Measurements from ENCODE around the gene DDX54. TPM values are rescaled to one million over a fixed set of nuclear protein-coding genes. Genes with fewer than 3 reads are reported as not detected.
"Not testable (repeated sequence)": the region's sequence is repeated elsewhere in the genome, so short reads cannot be mapped to it uniquely, and the experiment has no call there.

DDX54 gene
- total RNA-seq, 1 donor from 2014 or later = 121 TPM

DNA sequence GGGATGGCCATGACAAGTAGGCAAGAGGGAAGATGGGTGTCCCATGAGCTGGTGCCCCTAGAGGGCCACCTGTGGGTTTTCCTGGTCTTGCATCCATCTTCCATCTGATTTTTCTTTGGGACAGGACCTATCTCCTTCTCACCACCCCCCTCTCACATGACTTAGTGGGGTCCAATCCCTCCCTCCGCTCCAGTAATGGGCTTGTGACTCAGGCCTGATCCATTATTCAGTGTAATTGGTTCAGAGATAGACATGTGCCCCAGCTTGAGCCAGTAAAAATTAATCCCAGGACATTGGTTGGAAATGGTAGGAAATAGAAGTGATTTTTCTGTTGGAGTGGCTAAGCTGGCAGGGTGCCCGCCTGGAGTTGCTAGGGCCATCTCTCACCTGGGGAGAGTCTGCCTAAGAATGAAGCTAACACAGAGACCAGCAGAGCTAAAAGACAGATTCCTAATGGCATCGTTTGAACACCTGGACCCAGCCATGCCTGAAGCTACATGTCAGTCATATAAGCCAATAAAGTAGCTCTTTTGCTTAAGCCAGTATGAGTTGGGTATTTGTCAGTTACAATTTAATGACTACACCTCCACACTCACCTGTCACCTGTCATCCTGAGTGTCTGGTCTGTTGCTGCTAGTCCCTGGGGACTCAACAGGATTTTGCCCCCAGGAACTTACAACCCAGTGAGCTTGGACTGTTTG lies 64.5 kb downstream of the DDX54 start:
- H3K27ac Mint-ChIP-seq = no peak overlapping the region
- no peak overlapping the region for H3K4me3 Mint-ChIP-seq
- intact Hi-C loops (cut with micrococcal nuclease) = no loop called here
- H3K36me3 Mint-ChIP-seq (ENCODE audit: low read depth) = no peaks in the 10 kb centered on the region
- H3K27me3 Mint-ChIP-seq (ENCODE audit: insufficient read depth) = peaks cover 8% of the 10 kb centered on the region
- no peak for DNase-seq (ENCODE audit: low spot score)
- H3K4me1 Mint-ChIP-seq (ENCODE audit: low read depth) = no peaks in the 10 kb centered on the region
- H3K9me3 Mint-ChIP-seq = peaks cover 9% of the 10 kb centered on the region

DNA sequence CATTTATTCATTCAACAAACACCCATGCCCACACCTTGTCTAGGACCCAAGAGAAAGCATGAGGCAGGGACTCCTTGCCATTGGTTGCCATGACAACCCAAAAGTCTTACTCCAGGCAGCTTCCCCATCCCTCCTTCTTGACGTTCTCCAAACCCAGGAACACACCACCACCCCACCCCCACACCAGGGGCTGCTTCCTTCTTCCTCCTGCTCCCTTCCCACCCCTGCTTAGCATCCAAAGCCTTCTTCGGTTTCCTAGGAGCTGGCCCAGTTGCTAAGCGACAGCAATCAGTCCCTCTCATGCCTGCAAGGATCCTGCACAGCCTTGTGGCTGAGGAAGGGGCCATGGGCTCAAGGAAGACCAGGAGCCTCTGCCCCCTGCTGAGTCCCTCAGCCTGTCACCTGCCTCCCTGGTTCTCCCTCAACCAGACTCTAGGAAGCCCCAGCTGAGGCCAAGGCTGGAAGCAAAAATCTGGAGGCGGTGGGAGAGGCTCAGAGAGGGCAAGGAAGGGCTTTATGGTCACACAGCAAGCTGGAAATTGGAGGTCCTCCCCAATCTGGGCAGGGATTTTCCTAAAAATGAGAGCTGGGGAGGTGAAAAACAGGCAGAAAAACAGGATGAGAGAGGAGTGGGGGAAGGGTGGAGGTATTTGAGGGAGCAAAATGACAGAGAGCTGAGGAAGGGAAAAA lies 65.2 kb downstream of the DDX54 start:
- Mint-ChIP-seq H3K27me3 (ENCODE audit: insufficient read depth) (peaks cover 8% of the 10 kb centered on the region), H3K27ac (no peak overlapping the region)

DNA sequence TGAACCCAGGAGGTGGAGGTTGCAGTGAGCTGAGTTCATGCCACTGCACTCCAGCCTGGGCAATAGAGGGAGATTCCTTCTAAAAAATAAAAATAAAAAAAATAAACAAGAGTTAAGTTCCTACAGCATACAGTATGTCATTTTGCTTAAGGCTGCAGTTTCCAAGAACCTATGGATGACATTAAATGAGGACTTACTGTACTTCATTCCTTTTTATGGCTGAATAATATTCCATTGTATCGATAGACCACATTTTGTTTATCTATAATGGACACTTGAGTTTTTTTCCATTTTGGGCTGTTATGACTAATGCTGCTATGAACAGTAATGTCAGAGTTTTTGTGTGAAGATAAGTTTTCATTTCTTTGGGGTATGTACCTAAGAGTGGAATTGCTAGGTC lies 67.1 kb downstream of the DDX54 start:
- Mint-ChIP-seq H3K36me3 (ENCODE audit: low read depth) (no peaks in the 10 kb centered on the region), H3K27ac (no peak overlapping the region), H3K4me1 (ENCODE audit: low read depth) (no peaks in the 10 kb centered on the region), H3K27me3 (ENCODE audit: insufficient read depth) (peaks cover 5% of the 10 kb centered on the region), H3K4me3 (no peak overlapping the region), H3K9me3 (peaks cover 5% of the 10 kb centered on the region)
- intact Hi-C loops (cut with micrococcal nuclease) = no loop called here
- DNase-seq (ENCODE audit: low spot score) = no peak

More for the DNA sequence above, 65.2 kb downstream of the DDX54 start:
- intact Hi-C loops (cut with micrococcal nuclease) = no loop called here
- Mint-ChIP-seq H3K4me1 (ENCODE audit: low read depth) (no peaks in the 10 kb centered on the region), H3K4me3 (no peak overlapping the region), H3K36me3 (ENCODE audit: low read depth) (no peaks in the 10 kb centered on the region), H3K9me3 (peaks cover 9% of the 10 kb centered on the region)
- no peak for DNase-seq (ENCODE audit: low spot score)

DNA sequence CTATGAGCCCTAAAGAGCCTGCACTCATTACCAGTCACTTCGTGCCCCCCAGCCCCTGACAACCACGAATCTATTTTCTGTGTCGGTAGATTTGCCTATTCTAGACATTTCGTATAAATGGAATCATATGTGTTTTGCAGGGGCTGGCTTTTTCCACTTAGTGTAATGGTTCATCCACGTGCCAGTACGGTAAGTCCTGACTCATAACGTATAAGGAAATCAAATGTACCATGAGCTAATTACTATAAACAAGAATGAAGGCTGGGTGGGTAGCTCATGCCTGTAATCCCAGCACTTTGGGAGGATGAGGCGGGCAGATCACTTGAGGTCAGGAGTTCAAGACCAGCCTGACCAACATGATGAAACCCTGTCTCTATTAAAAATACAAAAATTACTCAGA lies 67.6 kb downstream of the DDX54 start:
- intact Hi-C loops (cut with micrococcal nuclease); H3K27ac Mint-ChIP-seq; H3K4me1 Mint-ChIP-seq (ENCODE audit: low read depth); H3K9me3 Mint-ChIP-seq; H3K4me3 Mint-ChIP-seq; H3K36me3 Mint-ChIP-seq (ENCODE audit: low read depth); H3K27me3 Mint-ChIP-seq (ENCODE audit: insufficient read depth); DNase-seq (ENCODE audit: low spot score): not testable (repeated sequence)

DNA sequence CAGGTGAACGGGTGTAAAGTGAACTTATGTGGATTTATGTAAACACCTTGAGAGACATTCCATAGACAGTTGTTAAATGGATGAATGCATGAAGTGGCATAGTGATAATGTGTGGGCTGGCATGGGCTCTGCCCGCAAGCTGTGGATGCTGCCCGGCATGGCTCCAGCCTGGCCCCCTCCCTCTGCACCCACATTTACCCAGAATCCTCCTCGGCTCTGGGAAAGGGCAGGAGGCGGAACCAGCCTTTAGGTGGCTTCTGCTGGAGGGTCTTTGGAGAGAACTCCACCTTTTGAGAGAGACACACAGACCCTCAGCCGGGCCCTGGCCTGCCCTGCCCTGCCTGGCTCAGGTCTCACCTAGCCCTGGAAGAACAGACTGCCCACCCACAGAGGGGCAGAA lies 68.4 kb downstream of the DDX54 start:
- Mint-ChIP-seq H3K4me1 (ENCODE audit: low read depth) (no peaks in the 10 kb centered on the region), H3K27ac (no peak overlapping the region), H3K27me3 (ENCODE audit: insufficient read depth) (no peaks in the 10 kb centered on the region), H3K4me3 (no peak overlapping the region), H3K36me3 (ENCODE audit: low read depth) (no peaks in the 10 kb centered on the region), H3K9me3 (no peaks in the 10 kb centered on the region)
- intact Hi-C loops (cut with micrococcal nuclease) = no loop called here
- no peak for DNase-seq (ENCODE audit: low spot score)

DNA sequence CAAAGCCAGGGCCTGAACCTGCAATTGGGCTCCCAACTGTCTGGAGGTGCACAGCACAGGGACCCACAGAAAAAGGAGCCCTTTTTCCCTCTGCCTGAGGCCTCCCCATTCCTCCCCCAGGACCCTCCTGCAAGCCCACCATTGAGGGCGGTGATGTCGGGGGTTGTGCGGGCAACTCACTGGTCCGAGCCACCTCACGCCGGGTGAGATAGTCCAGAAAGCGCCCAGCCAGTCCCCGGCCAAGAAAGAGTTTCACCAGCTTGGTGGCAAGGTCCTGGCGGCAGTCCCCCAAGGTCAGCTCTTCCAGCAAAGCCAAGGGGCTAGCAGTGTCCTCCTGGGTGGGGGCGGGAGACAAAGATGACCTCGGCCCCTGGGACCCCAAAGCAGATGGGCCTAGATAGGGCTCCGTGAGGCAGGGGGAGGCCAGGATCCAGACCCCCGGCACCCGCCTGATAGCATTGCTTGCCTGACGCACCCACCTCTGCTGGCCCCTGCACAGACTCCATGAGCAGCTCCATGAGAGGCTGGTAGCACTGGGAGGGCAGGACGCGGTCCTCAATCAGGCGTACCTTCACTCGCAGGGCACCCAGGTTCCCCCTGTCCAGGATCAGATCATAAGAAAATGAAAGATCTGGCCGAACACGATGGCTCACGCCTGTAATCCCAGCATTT lies 69.7 kb downstream of the DDX54 start:
- no peaks in the 10 kb centered on the region for H3K36me3 Mint-ChIP-seq (ENCODE audit: low read depth)
- no peak overlapping the region for H3K27ac Mint-ChIP-seq
- no peak overlapping the region for H3K4me3 Mint-ChIP-seq
- no peaks in the 10 kb centered on the region for H3K27me3 Mint-ChIP-seq (ENCODE audit: insufficient read depth)
- no peaks in the 10 kb centered on the region for H3K4me1 Mint-ChIP-seq (ENCODE audit: low read depth)
- no peak for DNase-seq (ENCODE audit: low spot score)
- H3K9me3 Mint-ChIP-seq = no peaks in the 10 kb centered on the region
- intact Hi-C loops (cut with micrococcal nuclease) = no loop called here

DNA sequence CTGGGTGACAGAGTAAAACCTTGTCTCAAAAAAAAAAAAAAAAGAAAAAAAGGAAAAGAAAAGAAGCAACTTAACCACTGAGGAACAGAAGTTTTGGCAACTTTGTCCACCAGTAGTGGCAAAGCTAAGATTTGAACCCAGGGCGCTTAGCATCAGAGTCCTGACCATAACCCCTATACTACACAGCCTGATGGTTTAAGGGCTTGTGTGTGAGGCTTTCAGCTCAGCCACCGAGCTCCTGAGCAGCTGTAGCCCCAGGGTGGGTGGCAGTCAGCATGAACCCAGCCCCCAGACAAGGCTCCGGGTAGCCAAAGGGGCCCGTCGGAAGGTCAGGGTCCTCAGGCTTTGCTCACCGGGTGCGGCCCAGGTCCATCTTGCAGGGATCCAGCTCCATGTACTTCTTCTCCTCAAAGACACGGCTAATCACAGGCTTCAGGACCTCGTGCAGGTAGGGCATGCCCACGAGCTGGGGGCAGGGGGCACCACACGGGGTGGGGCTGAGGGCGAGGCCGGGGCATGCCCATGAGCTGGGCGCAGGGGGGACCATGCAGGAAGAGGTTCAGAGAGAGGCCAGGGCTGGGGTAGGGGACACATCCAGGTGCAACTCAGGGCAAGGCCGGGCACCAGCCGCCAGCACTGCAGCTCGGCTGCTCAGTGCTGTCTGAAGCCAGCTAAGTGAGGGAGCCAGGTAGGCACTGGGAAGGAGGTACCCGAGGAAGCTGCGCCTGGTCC lies 70.7 kb downstream of the DDX54 start:
- H3K27ac Mint-ChIP-seq = no peak overlapping the region
- H3K9me3 Mint-ChIP-seq = no peaks in the 10 kb centered on the region
- no peak for DNase-seq (ENCODE audit: low spot score)
- H3K4me3 Mint-ChIP-seq = no peak overlapping the region
- intact Hi-C loops (cut with micrococcal nuclease) = no loop called here
- no peaks in the 10 kb centered on the region for H3K36me3 Mint-ChIP-seq (ENCODE audit: low read depth)
- H3K4me1 Mint-ChIP-seq (ENCODE audit: low read depth) = no peaks in the 10 kb centered on the region
- H3K27me3 Mint-ChIP-seq (ENCODE audit: insufficient read depth) = no peaks in the 10 kb centered on the region

DNA sequence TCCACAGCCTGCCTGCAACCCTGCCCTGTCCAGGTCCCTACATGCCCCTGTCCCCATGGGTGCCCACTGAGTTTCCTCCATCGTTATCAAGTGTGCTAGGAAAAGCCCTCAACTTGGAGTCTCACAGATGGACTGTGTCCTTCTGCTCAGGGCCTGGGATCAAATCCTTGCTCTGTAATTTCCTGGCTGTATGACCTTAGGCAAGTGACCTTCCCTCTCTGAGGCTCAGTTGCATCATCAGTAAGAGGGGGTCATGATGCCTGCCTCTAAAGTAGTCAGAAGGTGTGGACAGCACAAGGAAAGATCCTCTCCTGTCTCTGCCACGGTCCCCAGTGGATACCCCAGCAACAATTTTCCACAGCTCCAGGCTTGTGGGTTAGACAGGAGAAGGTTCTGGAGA lies 71.9 kb downstream of the DDX54 start:
- peaks cover 2% of the 10 kb centered on the region for H3K27me3 Mint-ChIP-seq (ENCODE audit: insufficient read depth)
- H3K4me3 Mint-ChIP-seq = no peak overlapping the region
- no peak for DNase-seq (ENCODE audit: low spot score)
- no peaks in the 10 kb centered on the region for H3K9me3 Mint-ChIP-seq
- H3K36me3 Mint-ChIP-seq (ENCODE audit: low read depth) = no peaks in the 10 kb centered on the region
- intact Hi-C loops (cut with micrococcal nuclease) = no loop called here
- no peak overlapping the region for H3K27ac Mint-ChIP-seq
- no peaks in the 10 kb centered on the region for H3K4me1 Mint-ChIP-seq (ENCODE audit: low read depth)

DNA sequence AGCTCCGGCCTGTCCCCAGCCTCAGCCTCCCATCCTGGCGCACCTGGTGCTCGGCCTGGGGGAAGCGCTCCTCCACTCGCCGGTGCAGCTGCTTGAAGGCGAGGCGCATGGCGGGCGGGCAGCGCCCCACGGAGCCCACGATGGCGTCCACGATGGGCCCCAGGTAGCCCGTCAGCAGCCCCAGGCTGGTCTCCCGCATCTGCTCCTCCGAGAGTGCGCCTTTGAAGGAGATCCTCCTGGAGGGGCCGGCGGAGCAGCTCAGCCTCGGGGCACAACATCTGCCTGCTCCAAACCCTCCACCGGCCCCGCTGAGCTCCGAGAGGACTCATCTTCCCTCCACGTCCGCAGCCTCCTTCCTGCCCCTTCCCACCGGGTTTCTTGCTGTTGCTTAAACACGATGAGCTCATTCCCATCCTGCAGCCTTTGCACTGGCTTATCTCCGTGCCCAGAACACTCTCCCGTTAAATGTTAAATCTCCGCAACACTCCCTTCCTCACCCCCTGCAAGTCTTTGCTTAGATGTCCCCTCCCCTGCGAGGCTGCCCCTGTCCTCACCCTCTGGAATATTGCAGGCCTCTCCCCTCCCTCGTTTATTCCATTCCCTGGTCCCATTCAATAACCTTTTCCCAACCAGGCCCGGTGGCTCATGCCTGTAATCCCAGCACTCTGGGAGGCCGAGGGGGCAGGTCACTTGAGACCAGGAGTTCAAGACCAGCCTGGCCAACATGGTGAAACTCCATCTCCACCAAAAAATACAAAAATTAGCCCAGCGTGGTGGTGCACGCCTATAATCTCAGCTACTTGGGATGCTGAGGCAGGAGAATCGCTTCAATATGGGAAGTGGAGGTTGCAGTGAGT lies 73.0 kb downstream of the DDX54 start:
- Mint-ChIP-seq H3K4me3 (no peak overlapping the region), H3K27me3 (ENCODE audit: insufficient read depth) (peaks cover 2% of the 10 kb centered on the region), H3K36me3 (ENCODE audit: low read depth) (no peaks in the 10 kb centered on the region), H3K4me1 (ENCODE audit: low read depth) (no peaks in the 10 kb centered on the region), H3K9me3 (no peaks in the 10 kb centered on the region), H3K27ac (no peak overlapping the region)
- DNase-seq (ENCODE audit: low spot score) = no peak
- intact Hi-C loops (cut with micrococcal nuclease) = no loop called here

DNA sequence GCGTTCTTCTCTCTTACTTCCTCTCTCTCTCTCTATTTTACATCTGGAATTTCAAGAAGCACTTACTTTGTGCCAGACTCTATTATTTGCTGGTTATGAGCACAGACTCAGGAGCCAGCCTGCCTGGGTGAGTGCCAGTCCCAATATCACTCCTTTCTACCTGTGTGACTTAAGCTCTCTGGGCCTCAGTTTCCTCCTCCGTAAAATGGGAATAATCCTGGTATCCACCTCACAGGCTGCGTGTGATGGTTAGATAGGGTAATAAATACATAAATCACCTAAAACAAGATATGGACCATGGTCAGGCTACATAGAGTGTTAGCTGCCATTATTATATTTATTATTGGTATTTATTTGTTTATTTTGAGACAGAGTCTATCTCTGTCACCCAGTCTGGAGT lies 74.0 kb downstream of the DDX54 start:
- no peak for DNase-seq (ENCODE audit: low spot score)
- no peaks in the 10 kb centered on the region for H3K4me1 Mint-ChIP-seq (ENCODE audit: low read depth)
- H3K27ac Mint-ChIP-seq = no peak overlapping the region
- peaks cover 2% of the 10 kb centered on the region for H3K27me3 Mint-ChIP-seq (ENCODE audit: insufficient read depth)
- no peak overlapping the region for H3K4me3 Mint-ChIP-seq
- intact Hi-C loops (cut with micrococcal nuclease) = no loop called here
- H3K36me3 Mint-ChIP-seq (ENCODE audit: low read depth) = no peaks in the 10 kb centered on the region
- H3K9me3 Mint-ChIP-seq = no peaks in the 10 kb centered on the region

DNA sequence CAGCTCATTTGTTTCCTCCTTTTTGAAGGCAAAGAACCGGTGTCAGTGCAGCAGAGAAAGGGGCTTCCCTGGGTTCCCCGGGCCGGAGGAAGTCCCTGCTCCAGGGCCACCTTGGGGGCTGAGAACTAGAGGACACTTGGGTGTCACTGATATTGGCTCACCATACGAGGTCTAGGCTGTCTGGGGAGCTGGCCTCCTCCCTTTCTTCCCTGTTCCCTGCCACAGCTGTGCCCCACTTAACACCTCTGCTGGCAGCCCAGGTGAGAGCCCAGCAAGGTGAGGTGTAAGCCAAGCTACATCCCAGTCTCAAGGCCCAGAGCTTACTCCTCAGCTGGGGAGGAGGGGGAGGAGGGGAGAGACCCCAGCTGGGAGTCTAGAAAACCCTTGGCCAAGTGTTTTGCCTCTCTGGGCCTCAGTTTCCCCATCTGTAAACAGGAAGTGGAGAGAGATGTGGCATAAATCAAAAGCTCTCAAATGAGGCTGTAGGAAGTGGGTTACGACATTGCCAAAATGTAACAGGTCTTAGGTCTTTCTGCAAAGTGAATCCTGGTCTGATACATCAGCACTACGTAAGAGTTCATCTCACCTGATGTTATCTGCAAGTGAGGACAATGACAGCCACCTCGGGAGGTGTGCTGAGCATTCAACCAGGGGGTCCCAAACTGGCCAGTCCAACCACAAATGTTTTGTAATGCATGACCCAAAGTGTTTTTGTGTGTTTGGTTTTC lies 75.2 kb downstream of the DDX54 start:
- H3K4me3 Mint-ChIP-seq = no peak overlapping the region
- no peaks in the 10 kb centered on the region for H3K4me1 Mint-ChIP-seq (ENCODE audit: low read depth)
- no peak for DNase-seq (ENCODE audit: low spot score)
- no peak overlapping the region for H3K27ac Mint-ChIP-seq
- H3K27me3 Mint-ChIP-seq (ENCODE audit: insufficient read depth) = peaks cover 3% of the 10 kb centered on the region
- intact Hi-C loops (cut with micrococcal nuclease) = no loop called here
- H3K9me3 Mint-ChIP-seq = no peaks in the 10 kb centered on the region
- H3K36me3 Mint-ChIP-seq (ENCODE audit: low read depth) = no peaks in the 10 kb centered on the region

DNA sequence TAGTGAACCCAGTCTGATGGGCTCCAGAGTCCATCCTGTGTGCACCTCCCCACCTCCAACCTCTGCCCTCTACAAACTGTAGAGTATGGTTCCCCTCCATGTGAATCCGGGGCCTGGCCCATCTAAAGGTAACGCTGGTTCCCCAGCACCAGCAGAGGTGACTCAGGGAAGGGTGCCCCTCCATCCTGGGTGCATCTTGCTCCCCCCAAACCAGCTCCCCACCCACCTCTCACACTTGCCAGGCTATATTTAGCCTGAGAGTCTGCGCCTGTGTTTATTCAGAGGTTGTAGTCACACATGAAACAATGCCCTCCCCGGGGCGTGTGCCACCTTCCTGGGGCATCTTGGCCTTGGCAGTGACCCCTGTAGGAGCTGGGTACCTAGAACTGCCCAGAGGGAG lies 75.9 kb downstream of the DDX54 start:
- intact Hi-C loops (cut with micrococcal nuclease) = no loop called here
- no peak overlapping the region for H3K27ac Mint-ChIP-seq
- no peaks in the 10 kb centered on the region for H3K9me3 Mint-ChIP-seq
- H3K36me3 Mint-ChIP-seq (ENCODE audit: low read depth) = no peaks in the 10 kb centered on the region
- H3K27me3 Mint-ChIP-seq (ENCODE audit: insufficient read depth) = peaks cover 6% of the 10 kb centered on the region
- no peak overlapping the region for H3K4me3 Mint-ChIP-seq
- no peaks in the 10 kb centered on the region for H3K4me1 Mint-ChIP-seq (ENCODE audit: low read depth)
- no peak for DNase-seq (ENCODE audit: low spot score)

Data from activated T-helper 1 cell treated with anti-CD3 and anti-CD28 coated beads, Interleukin-12 subunit alpha, Interleukin-12 subunit beta, Interleukin-2, Interleukin-4 antibody, amounts not matched to agents 30 ng/mL and 10 ng/mL and 1 ng/mL, durations not matched to agents 14 hours and 24 hours and 36 hours (primary cell).